Fibroblast of mammary gland (primary cell): Measurements from ENCODE around the gene MYH13.

ENCODE experiments used
- DNase-seq: peaks from one replicate; pipeline ENCODE4 v3.0.0-alpha.2; 2010; ENCODE audit warnings: low read depth
- H3K4me3 ChIP-seq: 2 replicates; pipeline ENCODE4 v1.5.1; 2011; ENCODE audit warnings: low read depth, mild to moderate bottlenecking, low read length, moderate library complexity; ENCODE audit not compliant: control insufficient read depth
- CTCF ChIP-seq: conservative IDR thresholded peaks from 2 replicates; pipeline ENCODE4 v1.5.1; 2011; ENCODE audit warnings: low read depth, low read length, inconsistent platforms; ENCODE audit not compliant: control insufficient read depth, insufficient read depth

MYH13 gene

GRCh38 chr17:10403589-10403988 lies 30.8 kb upstream of the MYH13 start:
- TF ChIP-seq CTCF: no peak
- H3K4me3 ChIP-seq: no peak overlapping the region
- DNase-seq: no peak

- H3K4me3 ChIP-seq: no peak overlapping the region
- TF ChIP-seq CTCF: no peak
- DNase-seq: no peak
Observed at GRCh38 chr17:10398352-10398751, 25.5 kb upstream of the MYH13 start.

GRCh38 chr17:10396524-10397163 lies 23.8 kb upstream of the MYH13 start:
- H3K4me3 ChIP-seq: no peak overlapping the region
- no peak for TF ChIP-seq CTCF
- no peak for DNase-seq

GRCh38 chr17:10394201-10394887 lies 21.5 kb upstream of the MYH13 start:
- H3K4me3 ChIP-seq: no peak overlapping the region
- peak; percentile 26 for DNase-seq
- TF ChIP-seq CTCF: no peak

- no peak overlapping the region for H3K4me3 ChIP-seq
- no peak for DNase-seq
- no peak for TF ChIP-seq CTCF
Observed at GRCh38 chr17:10392880-10393279, 20.1 kb upstream of the MYH13 start.

- no peak overlapping the region for H3K4me3 ChIP-seq
- TF ChIP-seq CTCF: no peak
- DNase-seq: no peak
Observed at GRCh38 chr17:10385871-10386270, 13.1 kb upstream of the MYH13 start.
